IPS-18a (cell line): ENCODE measurements around the gene BABAM2.

Experiments used
- H3K27ac ChIP-seq: one replicate; pipeline ENCODE4 v1.5.1; 2013; ENCODE audit warnings: low read length
- H3K27me3 ChIP-seq: one replicate; pipeline ENCODE4 v1.6.1; 2013; ENCODE audit warnings: mild to moderate bottlenecking, low read length; ENCODE audit not compliant: control insufficient read depth, insufficient read depth
- H3K36me3 ChIP-seq: one replicate; pipeline ENCODE4 v1.6.1; 2013; ENCODE audit warnings: low read depth, low read length; ENCODE audit not compliant: control insufficient read depth
- H3K4me1 ChIP-seq: one replicate; pipeline ENCODE4 v1.6.1; 2013; ENCODE audit warnings: low read depth, low read length; ENCODE audit not compliant: control insufficient read depth
- H3K4me3 ChIP-seq: one replicate; pipeline ENCODE4 v1.5.1; 2013; ENCODE audit warnings: low read length
- H3K9ac ChIP-seq: one replicate; pipeline ENCODE4 v1.6.1; 2013; ENCODE audit warnings: mild to moderate bottlenecking, low read length, moderate library complexity
- H3K9me3 ChIP-seq: one replicate; pipeline ENCODE4 v1.6.1; 2013; ENCODE audit warnings: low read depth, low read length; ENCODE audit not compliant: control insufficient read depth

BABAM2 gene

GRCh38 chr2:27931361-27931950 lies 40.9 kb downstream of the BABAM2 start:
- Histone ChIP-seq H3K4me3 (no peak overlapping the region), H3K9me3 (no peaks in the 10 kb centered on the region), H3K27ac (no peak overlapping the region), H3K9ac (no peak overlapping the region), H3K4me1 (no peaks in the 10 kb centered on the region), H3K36me3 (no peaks in the 10 kb centered on the region), H3K27me3 (no peaks in the 10 kb centered on the region)

GRCh38 chr2:27932396-27932795 lies 41.9 kb downstream of the BABAM2 start:
- Histone ChIP-seq H3K9ac (no peak overlapping the region), H3K4me3 (no peak overlapping the region), H3K9me3 (no peaks in the 10 kb centered on the region), H3K27ac (no peak overlapping the region), H3K4me1 (no peaks in the 10 kb centered on the region), H3K36me3 (no peaks in the 10 kb centered on the region), H3K27me3 (no peaks in the 10 kb centered on the region)

GRCh38 chr2:27935026-27935425 lies 44.5 kb downstream of the BABAM2 start:
- H3K36me3 ChIP-seq, result no peaks in the 10 kb centered on the region
- no peaks in the 10 kb centered on the region for H3K9me3 ChIP-seq
- H3K9ac ChIP-seq, result no peak overlapping the region
- no peaks in the 10 kb centered on the region for H3K4me1 ChIP-seq
- H3K27me3 ChIP-seq, result no peaks in the 10 kb centered on the region
- no peak overlapping the region for H3K27ac ChIP-seq
- no peak overlapping the region for H3K4me3 ChIP-seq

- H3K9ac ChIP-seq, result no peak overlapping the region
- H3K9me3 ChIP-seq, result no peaks in the 10 kb centered on the region
- no peak overlapping the region for H3K27ac ChIP-seq
- no peak overlapping the region for H3K4me3 ChIP-seq
- H3K36me3 ChIP-seq, result no peaks in the 10 kb centered on the region
- peaks cover 4% of the 10 kb centered on the region for H3K4me1 ChIP-seq
- peaks cover 7% of the 10 kb centered on the region for H3K27me3 ChIP-seq
Observed at GRCh38 chr2:27940090-27940671, 49.7 kb downstream of the BABAM2 start.

GRCh38 chr2:27940982-27941381 lies 50.5 kb downstream of the BABAM2 start:
- no peak overlapping the region for H3K9ac ChIP-seq

GRCh38 chr2:27942612-27943547 lies 52.4 kb downstream of the BABAM2 start:
- H3K27ac ChIP-seq, result no peak overlapping the region

More at GRCh38 chr2:27940982-27941381, 50.5 kb downstream of the BABAM2 start:
- Histone ChIP-seq H3K4me1 (peaks cover 8% of the 10 kb centered on the region), H3K4me3 (no peak overlapping the region), H3K27ac (no peak overlapping the region), H3K9me3 (no peaks in the 10 kb centered on the region), H3K27me3 (peaks cover 15% of the 10 kb centered on the region), H3K36me3 (no peaks in the 10 kb centered on the region)

GRCh38 chr2:27946530-27947060 lies 56.1 kb downstream of the BABAM2 start:
- no peak overlapping the region for H3K27ac ChIP-seq
- H3K4me3 ChIP-seq, result no peak overlapping the region
- no peaks in the 10 kb centered on the region for H3K9me3 ChIP-seq
- peaks cover 8% of the 10 kb centered on the region for H3K4me1 ChIP-seq
- no peak overlapping the region for H3K9ac ChIP-seq
- peaks cover 27% of the 10 kb centered on the region for H3K27me3 ChIP-seq
- no peaks in the 10 kb centered on the region for H3K36me3 ChIP-seq

More at GRCh38 chr2:27942612-27943547, 52.4 kb downstream of the BABAM2 start:
- Histone ChIP-seq H3K9ac (no peak overlapping the region), H3K4me3 (no peak overlapping the region), H3K27me3 (peaks cover 27% of the 10 kb centered on the region), H3K4me1 (peaks cover 8% of the 10 kb centered on the region), H3K9me3 (no peaks in the 10 kb centered on the region), H3K36me3 (no peaks in the 10 kb centered on the region)

GRCh38 chr2:27952070-27952469 lies 61.5 kb downstream of the BABAM2 start:
- H3K4me3 ChIP-seq, result no peak overlapping the region
- H3K9ac ChIP-seq, result no peak overlapping the region
- peaks cover 1% of the 10 kb centered on the region for H3K27me3 ChIP-seq
- H3K9me3 ChIP-seq, result no peaks in the 10 kb centered on the region
- no peaks in the 10 kb centered on the region for H3K36me3 ChIP-seq
- H3K4me1 ChIP-seq, result no peaks in the 10 kb centered on the region
- H3K27ac ChIP-seq, result no peak overlapping the region

GRCh38 chr2:27953077-27953476 lies 62.5 kb downstream of the BABAM2 start:
- H3K9ac ChIP-seq, result no peak overlapping the region
- no peaks in the 10 kb centered on the region for H3K36me3 ChIP-seq
- no peak overlapping the region for H3K27ac ChIP-seq
- no peaks in the 10 kb centered on the region for H3K4me1 ChIP-seq
- H3K27me3 ChIP-seq, result no peaks in the 10 kb centered on the region
- H3K9me3 ChIP-seq, result no peaks in the 10 kb centered on the region
- no peak overlapping the region for H3K4me3 ChIP-seq

- Histone ChIP-seq H3K4me3 (no peak overlapping the region), H3K4me1 (no peaks in the 10 kb centered on the region), H3K36me3 (no peaks in the 10 kb centered on the region), H3K27me3 (no peaks in the 10 kb centered on the region), H3K9ac (no peak overlapping the region), H3K27ac (no peak overlapping the region), H3K9me3 (no peaks in the 10 kb centered on the region)
Observed at GRCh38 chr2:27954221-27954673, 63.7 kb downstream of the BABAM2 start.

GRCh38 chr2:27954771-27955383 lies 64.3 kb downstream of the BABAM2 start:
- Histone ChIP-seq H3K9ac (no peak overlapping the region), H3K27me3 (no peaks in the 10 kb centered on the region), H3K4me3 (no peak overlapping the region), H3K36me3 (no peaks in the 10 kb centered on the region), H3K9me3 (no peaks in the 10 kb centered on the region), H3K4me1 (no peaks in the 10 kb centered on the region), H3K27ac (no peak overlapping the region)
